ENCODE results near the gene GNG12. TPM values are rescaled to one million over a fixed set of nuclear protein-coding genes. Genes with fewer than 3 reads are reported as not detected.

GNG12 gene
- total and polyA plus RNA-seq, 9 of the 15 experiments (the other 6 are each of a cell fraction or from before 2014, with no cell fraction given), result 2.6 to 6.0 (median 4.1) TPM

DNA sequence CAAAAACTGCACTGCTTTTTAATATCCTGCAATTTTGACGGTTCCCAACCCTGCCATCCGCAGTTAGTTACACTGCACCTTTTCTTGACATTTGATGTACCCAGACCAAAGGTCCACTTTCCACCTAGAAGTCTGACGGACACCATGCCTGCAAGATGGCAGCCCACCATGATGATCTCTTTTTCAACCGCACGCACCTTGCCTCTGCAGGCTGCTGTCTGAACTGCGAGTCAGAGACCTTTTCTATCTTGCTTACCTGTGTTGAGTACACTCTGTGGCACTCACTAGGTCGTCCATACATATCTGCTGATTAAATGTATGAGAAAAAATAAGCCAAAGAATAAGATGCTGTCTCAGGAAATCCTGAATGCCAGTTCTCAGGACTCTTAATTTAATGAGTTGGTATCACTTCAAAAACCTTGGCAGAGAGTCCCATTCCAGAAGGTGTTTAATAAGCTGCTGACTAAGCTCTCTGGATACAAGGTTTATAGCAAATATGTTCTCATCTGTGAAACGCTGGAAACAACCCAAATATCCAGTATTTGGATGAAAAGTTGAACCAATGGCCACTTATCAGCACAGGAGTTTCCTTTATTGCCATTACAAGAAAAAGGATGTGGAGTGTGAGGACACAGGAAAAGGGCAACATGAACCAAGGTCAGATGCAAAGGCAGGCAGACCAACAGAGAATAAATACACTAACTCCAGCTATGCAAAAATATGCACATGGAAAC is 37.9 kb downstream of the GNG12 start:
- ChIA-PET CTCF (ENCODE audit: low intra/inter-chr PET ratio) (no interaction called here), POLR2A (interaction anchor here (0.6 kb wide), 1 partner anchor 110 kb away, joined by 3 read pairs; the partner anchor contains the start of gene GADD45A)
- ATAC-seq, result no peak
- Histone ChIP-seq H3K27ac (ENCODE audit: extremely low read depth, low read depth, low read length) (no peak overlapping the region), H3K79me2 (ENCODE audit: control insufficient read depth, insufficient read depth, low read length) (no peaks in the 10 kb centered on the region), H3K36me3 (ENCODE audit: control insufficient read depth, insufficient read depth, low read length) (no peaks in the 10 kb centered on the region), H3K9me1 (ENCODE audit: control insufficient read depth, insufficient read depth, low read length) (no peaks in the 10 kb centered on the region), H3K4me3 (no peak overlapping the region), H3K27me3 (ENCODE audit: control insufficient read depth in 2 of 2, insufficient read depth in 2 of 2, low read length in 2 of 2) (peaks cover 13 to 16% of the 10 kb centered on the region in 2 experiments), H4K20me1 (replicated peaks; ENCODE audit: control insufficient read depth, insufficient read depth, low read length) (no peaks in the 10 kb centered on the region), H3K4me1 (replicated peaks in 1 of 2; ENCODE audit: control insufficient read depth in 2 of 2, insufficient read depth in 2 of 2, low read length in 2 of 2) (no peaks in the 10 kb centered on the region), H2AFZ (ENCODE audit: low read depth, low read length) (no peak overlapping the region), H3K4me2 (ENCODE audit: insufficient read depth, low read length) (no peak overlapping the region), H3K9ac (ENCODE audit: insufficient read depth in 1 of 2, low read depth in 2 of 2, low read length in 2 of 2) (no peak overlapping the region), H3K9me3 (replicated peaks; ENCODE audit: control insufficient read depth, insufficient read depth, low read depth, low read length) (no peaks in the 10 kb centered on the region)
- intact Hi-C loops (cut with micrococcal nuclease), result no loop called here
- BruUV-seq (replicated peaks), result no TSS peak
- WGBS (ENCODE audit: insufficient coverage, low coverage, missing lambda C conversion rate), result 0% methylated on average over 8 of the region's 8 CpGs
- in situ Hi-C loops (cut with MboI), result no loop called here
- FAIRE-seq, result no peak
- no peak for DNase-seq (ENCODE audit: extremely low read depth in 1 of 4, low spot score in 3 of 4)
- TF ChIP-seq ZNF316 (IDR thresholded peaks at IDR 0.05), result 0 out of 2 replicates have a peak, but pooled peaks have one; percentile 12
- TF ChIP-seq CHD4 (IDR thresholded peaks at IDR 0.05; ENCODE audit: insufficient read depth, insufficient replicate concordance, low read depth, low read length, poor library complexity, severe bottlenecking), result no peak
- TF ChIP-seq SMARCA4 (IDR thresholded peaks at IDR 0.05), result no peak

DNA sequence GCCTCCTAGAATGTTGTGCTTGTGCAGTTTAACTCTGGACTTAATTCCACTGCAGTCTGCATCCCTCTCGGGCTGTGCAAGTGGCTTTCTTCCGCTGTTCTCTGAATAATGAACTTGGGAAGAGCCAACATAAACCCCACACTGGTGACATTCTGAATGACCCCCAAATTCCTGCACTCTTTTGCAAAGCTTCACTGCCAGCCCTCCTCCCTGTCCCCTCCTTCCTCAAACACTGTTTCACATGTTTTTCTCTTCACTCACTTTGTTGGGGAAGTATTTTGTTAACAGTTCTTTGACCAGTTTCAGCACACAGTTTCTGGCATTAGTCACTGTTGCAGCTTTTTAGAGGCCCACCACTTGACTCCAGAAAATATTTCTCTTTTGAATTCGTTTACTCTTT is 39.7 kb downstream of the GNG12 start:
- Histone ChIP-seq H4K20me1 (replicated peaks; ENCODE audit: control insufficient read depth, insufficient read depth, low read length) (no peaks in the 10 kb centered on the region), H3K4me2 (ENCODE audit: insufficient read depth, low read length) (no peak overlapping the region), H3K9me3 (replicated peaks; ENCODE audit: control insufficient read depth, insufficient read depth, low read depth, low read length) (no peaks in the 10 kb centered on the region), H3K9ac (ENCODE audit: insufficient read depth in 1 of 2, low read depth in 2 of 2, low read length in 2 of 2) (no peak overlapping the region), H3K27ac (ENCODE audit: extremely low read depth, low read depth, low read length) (no peak overlapping the region), H2AFZ (ENCODE audit: low read depth, low read length) (no peak overlapping the region), H3K4me3 (no peak overlapping the region), H3K4me1 (replicated peaks in 1 of 2; ENCODE audit: control insufficient read depth in 2 of 2, insufficient read depth in 2 of 2, low read length in 2 of 2) (no peaks in the 10 kb centered on the region), H3K79me2 (ENCODE audit: control insufficient read depth, insufficient read depth, low read length) (no peaks in the 10 kb centered on the region), H3K27me3 (ENCODE audit: control insufficient read depth in 2 of 2, insufficient read depth in 2 of 2, low read length in 2 of 2) (peaks cover 21 to 28% of the 10 kb centered on the region in 2 experiments), H3K9me1 (ENCODE audit: control insufficient read depth, insufficient read depth, low read length) (no peaks in the 10 kb centered on the region), H3K36me3 (ENCODE audit: control insufficient read depth, insufficient read depth, low read length) (no peaks in the 10 kb centered on the region)
- 2% methylated on average over 3 of the region's 3 CpGs for WGBS (ENCODE audit: insufficient coverage, low coverage, missing lambda C conversion rate)
- FAIRE-seq, result no peak
- ChIA-PET POLR2A (no interaction called here), CTCF (ENCODE audit: low intra/inter-chr PET ratio) (no interaction called here)
- TF ChIP-seq SOX6 (IDR thresholded peaks at IDR 0.05) (no peak), BMI1 (IDR thresholded peaks at IDR 0.05; ENCODE audit: low read length) (0 out of 2 replicates have a peak, but pooled peaks have one; percentile 12), MEF2D (tag; conservative IDR thresholded peaks at IDR 0.05; ENCODE audit: low read depth) (no peak)
- TF ChIP-seq, protein P1, sequence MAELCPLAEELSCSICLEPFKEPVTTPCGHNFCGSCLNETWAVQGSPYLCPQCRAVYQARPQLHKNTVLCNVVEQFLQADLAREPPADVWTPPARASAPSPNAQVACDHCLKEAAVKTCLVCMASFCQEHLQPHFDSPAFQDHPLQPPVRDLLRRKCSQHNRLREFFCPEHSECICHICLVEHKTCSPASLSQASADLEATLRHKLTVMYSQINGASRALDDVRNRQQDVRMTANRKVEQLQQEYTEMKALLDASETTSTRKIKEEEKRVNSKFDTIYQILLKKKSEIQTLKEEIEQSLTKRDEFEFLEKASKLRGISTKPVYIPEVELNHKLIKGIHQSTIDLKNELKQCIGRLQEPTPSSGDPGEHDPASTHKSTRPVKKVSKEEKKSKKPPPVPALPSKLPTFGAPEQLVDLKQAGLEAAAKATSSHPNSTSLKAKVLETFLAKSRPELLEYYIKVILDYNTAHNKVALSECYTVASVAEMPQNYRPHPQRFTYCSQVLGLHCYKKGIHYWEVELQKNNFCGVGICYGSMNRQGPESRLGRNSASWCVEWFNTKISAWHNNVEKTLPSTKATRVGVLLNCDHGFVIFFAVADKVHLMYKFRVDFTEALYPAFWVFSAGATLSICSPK (IDR thresholded peaks at IDR 0.05; ENCODE audit: borderline replicate concordance), result no peak
- BruUV-seq (replicated peaks), result no TSS peak
- intact Hi-C loops (cut with micrococcal nuclease) (no loop called here), in situ Hi-C loops (cut with MboI) (no loop called here)
- DNase-seq (ENCODE audit: extremely low read depth in 1 of 4, low spot score in 3 of 4), result no peak
- ATAC-seq, result no peak

Data from K562 (cell line).